Transverse colon (tissue), 4 donors: ENCODE data around the gene RIIAD1.

ENCODE experiments used
- CTCF ChIP-seq, 5 experiments: fragments of 200-600 bp in 3 of 5; fragments of 450-650 bp in 2 of 5; sonication (generic) in 3 of 5; IDR thresholded peaks; 1 replicate in 2 of 5; 2 replicates in 3 of 5; pipeline ENCODE4 v1.5.1; 2016 to 2017; ENCODE audit warnings: antibody characterized with exemption in 5 of 5, inconsistent platforms in 3 of 5, mild to moderate bottlenecking in 2 of 5, moderate library complexity in 1 of 5
- POLR2A ChIP-seq: fragments of 450-650 bp; IDR thresholded peaks from one replicate; pipeline ENCODE4 v1.6.1; 2016; ENCODE audit warnings: antibody characterized with exemption, mild to moderate bottlenecking, moderate library complexity
- POLR2AphosphoS5 ChIP-seq, 3 donors: sonication (generic); formaldehyde crosslinking; IDR thresholded peaks; one replicate each; pipeline ENCODE4 v1.6.1; 2016; ENCODE audit warnings: antibody characterized with exemption in 3 of 3

DNA sequence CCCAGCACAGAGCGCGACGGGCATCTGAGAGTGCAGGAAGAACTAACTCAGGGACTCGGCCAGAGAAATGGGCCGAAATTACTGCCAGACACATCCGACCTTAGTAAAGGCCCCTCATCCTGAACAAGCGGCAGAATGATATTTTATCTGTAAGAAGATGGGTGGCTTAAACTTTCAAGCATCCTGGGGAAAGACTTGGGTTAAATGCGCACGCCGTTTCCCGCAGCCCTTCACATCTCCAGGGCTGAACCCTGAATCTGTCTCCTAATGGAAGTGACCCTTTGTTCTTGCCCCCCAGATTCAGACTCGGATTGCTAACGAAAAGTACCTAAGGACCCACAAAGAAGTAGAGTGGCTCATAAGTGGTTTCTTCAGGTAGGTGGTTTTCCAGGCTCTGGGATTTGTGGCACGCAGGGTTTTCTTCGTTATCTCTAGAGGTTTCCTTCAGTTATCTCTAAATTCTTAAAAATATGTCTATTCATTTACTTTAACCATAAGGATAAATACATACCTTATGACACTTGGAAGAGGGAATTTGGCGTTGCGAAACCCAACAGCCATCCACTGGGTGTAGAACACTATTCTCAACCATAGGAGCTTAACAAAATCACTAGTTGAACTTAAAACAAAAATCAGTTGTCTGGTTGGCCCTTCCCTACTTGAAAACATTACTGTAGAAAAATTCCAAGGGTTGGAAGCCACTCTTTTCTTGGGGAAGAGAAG, 627 bp downstream of the RIIAD1 start:
- TF ChIP-seq CTCF (IDR thresholded peaks at IDR 0.05) (no peak), POLR2AphosphoS5 (IDR thresholded peaks at IDR 0.05) (no peak), POLR2A (no peak)
